IPS DF 6.9 (cell line): ENCODE data around the gene PLA2R1.
A peak's percentile ranks its signal among the peaks of the same experiment; 100 is the strongest.
"Not testable (repeated sequence)": the region's sequence is repeated elsewhere in the genome, so short reads cannot be mapped to it uniquely, and the experiment has no call there.

ENCODE experiments used
- DNase-seq: peaks from one replicate; pipeline ENCODE4 v3.0.0-alpha.2; 2013; ENCODE audit warnings: low read depth, low spot score
- H3K27ac ChIP-seq: one replicate; pipeline ENCODE4 v1.5.1; 2013; ENCODE audit warnings: low read length, control low read depth
- H3K27me3 ChIP-seq: 2 replicates; pipeline ENCODE4 v1.6.1; 2013; ENCODE audit warnings: mild to moderate bottlenecking, low read length; ENCODE audit not compliant: control insufficient read depth, insufficient read depth
- H3K36me3 ChIP-seq: 2 replicates; pipeline ENCODE4 v1.6.1; 2013; ENCODE audit warnings: low read length; ENCODE audit not compliant: control insufficient read depth, insufficient read depth
- H3K4me1 ChIP-seq: 2 replicates; pipeline ENCODE4 v1.6.1; 2013; ENCODE audit warnings: low read length; ENCODE audit not compliant: control insufficient read depth, insufficient read depth
- H3K4me3 ChIP-seq: 2 replicates; pipeline ENCODE4 v1.5.1; 2013; ENCODE audit warnings: mild to moderate bottlenecking, low read length
- H3K9me3 ChIP-seq: 2 replicates; pipeline ENCODE4 v1.6.1; 2013; ENCODE audit warnings: low read length, inconsistent platforms; ENCODE audit not compliant: control insufficient read depth, insufficient read depth
- WGBS: extraction: QIAGEN DNeasy Blood & Tissue Kit; methylation state at CpG from one replicate; pipeline ENCODE4 v1.1.7; 2013; ENCODE audit warnings: mixed read lengths, missing lambda C conversion rate; ENCODE audit not compliant: insufficient read length, insufficient coverage; 5-methylcytosine and 5-hydroxymethylcytosine counted together

The PLA2R1 gene

DNA sequence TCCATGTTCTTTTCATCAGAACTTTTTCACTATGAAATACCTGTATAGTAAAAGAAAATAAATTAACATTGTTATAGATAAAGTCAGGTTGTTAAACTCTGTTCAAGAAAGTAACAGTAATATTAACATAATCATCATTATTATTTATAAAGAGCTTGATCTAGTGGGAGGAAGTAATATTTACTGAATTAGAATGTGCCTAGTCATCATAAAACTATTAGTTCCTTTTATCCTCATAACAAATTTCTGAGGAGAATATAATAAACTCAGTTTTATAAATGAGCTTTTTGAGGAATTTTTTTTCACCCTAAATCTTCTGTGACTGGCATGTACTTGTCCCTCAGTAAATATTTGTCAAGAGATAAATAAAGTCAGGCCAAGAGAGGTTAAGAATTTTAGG, 78.4 kb downstream of the PLA2R1 start:
- no peak overlapping the region for H3K27ac ChIP-seq
- no peaks in the 10 kb centered on the region for H3K27me3 ChIP-seq
- no peak for DNase-seq
- no peaks in the 10 kb centered on the region for H3K36me3 ChIP-seq
- no peaks in the 10 kb centered on the region for H3K9me3 ChIP-seq
- H3K4me3 ChIP-seq = no peak overlapping the region
- H3K4me1 ChIP-seq = no peaks in the 10 kb centered on the region

DNA sequence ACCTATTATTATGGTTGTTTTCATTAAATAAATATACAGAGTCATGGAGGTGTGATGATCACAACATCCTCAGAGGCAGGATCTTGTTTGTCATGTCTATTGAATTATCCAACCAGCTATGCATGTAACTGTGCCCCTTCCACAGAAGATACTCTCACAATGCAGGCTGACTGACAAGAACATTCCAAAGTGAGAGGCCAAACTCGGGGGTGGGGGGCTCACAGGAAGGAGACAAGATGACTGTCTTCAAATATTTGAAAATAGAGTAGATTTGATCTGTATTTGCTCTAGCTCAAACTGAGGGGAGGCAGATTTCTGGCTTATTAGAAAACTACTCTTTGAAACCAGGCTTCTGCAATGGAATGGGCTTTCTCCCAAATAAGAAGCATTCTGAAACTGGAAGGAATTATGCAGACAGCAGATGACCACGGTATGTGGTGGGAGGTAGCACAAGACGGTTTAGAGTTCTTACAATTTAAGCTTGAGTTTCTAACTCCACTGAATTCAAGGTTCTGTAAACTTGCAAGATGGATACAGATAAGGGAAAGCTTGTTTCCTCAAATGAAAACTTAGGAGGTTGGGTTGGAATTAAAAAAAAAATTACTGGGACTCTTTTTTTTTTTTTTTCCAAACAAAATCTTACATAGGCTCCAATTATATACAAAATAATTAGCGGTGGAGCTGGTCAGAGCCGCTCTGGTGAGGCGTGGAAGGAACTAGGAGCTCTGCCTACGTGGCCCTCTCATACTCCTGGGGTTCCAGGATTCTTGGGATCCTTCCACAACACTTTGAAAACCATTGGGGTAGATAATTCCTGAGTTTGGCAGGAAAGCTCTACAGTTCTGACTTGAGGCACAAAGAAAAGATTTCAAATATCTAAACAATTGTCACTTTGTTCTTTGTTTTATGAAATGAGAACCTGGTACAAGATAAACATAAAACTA, 79.3 kb downstream of the PLA2R1 start:
- no peaks in the 10 kb centered on the region for H3K9me3 ChIP-seq
- no peaks in the 10 kb centered on the region for H3K4me1 ChIP-seq
- no peak overlapping the region for H3K4me3 ChIP-seq
- no peak for DNase-seq
- no peaks in the 10 kb centered on the region for H3K36me3 ChIP-seq
- no peak overlapping the region for H3K27ac ChIP-seq
- no peaks in the 10 kb centered on the region for H3K27me3 ChIP-seq
- WGBS = no CpG with 5 or more reads among the region's 7 CpGs

DNA sequence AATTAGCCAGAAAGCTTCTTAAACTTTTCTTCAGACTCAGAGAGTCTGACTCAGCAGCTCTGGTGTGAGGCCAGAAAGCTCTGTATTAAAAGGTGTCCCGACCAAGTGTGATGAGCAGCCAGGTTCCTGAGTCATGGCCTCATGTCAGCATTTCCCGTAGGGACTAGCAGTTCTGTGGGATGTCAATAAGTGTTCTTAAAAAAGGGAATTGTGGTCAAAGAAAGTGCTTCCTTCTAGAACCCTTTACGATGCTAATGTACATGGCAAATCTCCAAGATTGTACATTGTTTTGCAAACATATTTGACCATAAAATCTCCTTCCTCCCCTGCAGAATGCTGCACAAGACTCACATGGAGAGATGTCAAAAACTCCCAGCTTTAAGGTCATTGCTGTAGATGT, 80.1 kb downstream of the PLA2R1 start:
- DNase-seq = no peak
- Histone ChIP-seq H3K4me3 (no peak overlapping the region), H3K27me3 (no peaks in the 10 kb centered on the region), H3K36me3 (no peaks in the 10 kb centered on the region), H3K27ac (no peak overlapping the region), H3K9me3 (no peaks in the 10 kb centered on the region), H3K4me1 (no peaks in the 10 kb centered on the region)
- no CpG with 5 or more reads among the region's 3 CpGs for WGBS

DNA sequence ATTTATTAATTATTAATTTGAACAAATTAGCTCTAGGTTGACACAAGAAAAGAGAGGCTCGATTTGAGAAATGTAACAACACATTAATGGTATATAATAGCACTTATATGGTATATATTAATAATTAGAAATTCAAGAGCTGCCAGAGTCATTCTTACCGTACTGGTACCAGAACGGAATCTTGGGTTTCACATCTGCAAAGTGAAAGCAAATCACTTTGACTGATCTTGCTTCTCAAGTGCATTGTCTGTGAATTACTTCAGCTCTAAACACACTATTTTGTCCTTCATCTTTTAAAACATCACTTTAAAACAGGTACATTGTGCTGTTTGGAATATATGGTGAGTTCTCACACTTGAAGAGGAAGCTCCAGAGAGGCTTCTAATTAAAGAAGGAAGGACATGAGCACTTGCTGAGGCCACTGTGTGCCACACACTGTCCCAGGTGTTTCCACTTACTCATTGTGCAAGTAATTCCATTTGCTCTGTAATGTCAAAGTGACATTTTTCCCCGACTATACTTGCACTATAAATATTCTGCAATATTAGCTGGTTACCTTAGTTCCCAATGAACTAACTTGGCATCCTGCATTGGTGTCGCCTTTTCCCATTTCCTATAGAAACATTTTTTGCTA, 85.8 kb downstream of the PLA2R1 start:
- H3K4me3 ChIP-seq = no peak overlapping the region
- no peaks in the 10 kb centered on the region for H3K4me1 ChIP-seq
- H3K9me3 ChIP-seq = no peaks in the 10 kb centered on the region
- H3K36me3 ChIP-seq = no peaks in the 10 kb centered on the region
- no peaks in the 10 kb centered on the region for H3K27me3 ChIP-seq
- no peak for DNase-seq
- WGBS = no CpG with 5 or more reads among the region's 5 CpGs
- H3K27ac ChIP-seq = no peak overlapping the region

DNA sequence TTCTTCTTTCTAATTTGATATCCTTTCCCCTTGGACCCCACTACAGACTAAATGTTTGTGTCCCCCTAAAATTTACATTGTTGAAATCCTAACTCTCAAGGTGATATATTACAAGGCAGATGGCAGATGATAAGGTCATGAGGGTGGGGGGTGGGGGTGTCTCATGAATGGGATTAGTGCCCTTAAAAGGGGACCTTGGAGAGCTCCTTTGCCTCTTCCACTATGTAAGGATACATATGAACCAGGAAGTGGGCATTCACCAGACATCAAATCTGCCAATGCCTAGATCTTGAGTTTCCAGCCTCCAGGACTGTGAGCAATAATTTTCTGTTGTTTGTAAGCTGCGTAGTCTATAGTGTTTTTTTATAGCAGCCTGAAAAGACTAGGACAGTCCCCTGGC, 89.1 kb downstream of the PLA2R1 start:
- Histone ChIP-seq H3K36me3 (no peaks in the 10 kb centered on the region), H3K27ac (no peak overlapping the region), H3K4me3 (no peak overlapping the region), H3K9me3 (no peaks in the 10 kb centered on the region), H3K4me1 (no peaks in the 10 kb centered on the region), H3K27me3 (no peaks in the 10 kb centered on the region)
- DNase-seq = no peak
- no CpG with 5 or more reads among the region's 1 CpG for WGBS

DNA sequence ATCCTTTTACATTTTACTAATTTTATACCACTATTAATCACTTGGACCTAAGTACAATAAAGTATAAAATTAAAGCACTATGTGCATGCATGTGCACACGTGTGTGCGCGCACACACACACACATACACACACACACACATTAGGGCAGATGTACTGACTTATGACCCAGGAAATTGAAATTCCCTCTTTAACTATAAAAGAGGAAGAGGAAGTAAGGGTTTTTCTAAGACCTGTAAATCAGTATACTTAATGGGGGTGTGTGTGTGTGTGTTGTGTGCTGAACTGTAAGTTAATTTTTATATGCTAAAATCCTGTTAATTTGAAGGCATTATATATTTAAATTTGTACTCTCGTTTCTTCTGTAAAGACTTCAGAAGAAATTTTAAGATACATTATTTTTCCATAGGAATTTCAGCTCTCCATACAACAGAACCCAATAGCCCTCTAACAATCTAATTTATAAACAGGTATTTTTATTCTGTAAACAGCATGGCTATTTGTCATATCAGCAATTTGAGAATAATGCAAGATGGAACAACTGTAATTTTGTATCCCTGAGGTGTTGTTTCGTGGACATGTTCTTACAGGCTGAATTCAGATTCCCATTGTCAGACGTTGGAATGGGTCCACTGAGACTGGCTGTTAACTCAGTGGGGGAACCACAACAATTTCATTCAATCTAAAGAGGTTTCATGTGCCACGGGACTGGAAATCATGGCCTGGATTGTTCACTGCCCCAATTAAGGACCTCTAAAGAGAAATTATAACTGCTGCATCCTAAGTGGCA, 90.9 kb downstream of the PLA2R1 start:
- no peaks in the 10 kb centered on the region for H3K9me3 ChIP-seq
- no peak overlapping the region for H3K4me3 ChIP-seq
- no peaks in the 10 kb centered on the region for H3K27me3 ChIP-seq
- H3K27ac ChIP-seq = no peak overlapping the region
- no peaks in the 10 kb centered on the region for H3K36me3 ChIP-seq
- no CpG with 5 or more reads among the region's 7 CpGs for WGBS
- no peak for DNase-seq
- no peaks in the 10 kb centered on the region for H3K4me1 ChIP-seq

DNA sequence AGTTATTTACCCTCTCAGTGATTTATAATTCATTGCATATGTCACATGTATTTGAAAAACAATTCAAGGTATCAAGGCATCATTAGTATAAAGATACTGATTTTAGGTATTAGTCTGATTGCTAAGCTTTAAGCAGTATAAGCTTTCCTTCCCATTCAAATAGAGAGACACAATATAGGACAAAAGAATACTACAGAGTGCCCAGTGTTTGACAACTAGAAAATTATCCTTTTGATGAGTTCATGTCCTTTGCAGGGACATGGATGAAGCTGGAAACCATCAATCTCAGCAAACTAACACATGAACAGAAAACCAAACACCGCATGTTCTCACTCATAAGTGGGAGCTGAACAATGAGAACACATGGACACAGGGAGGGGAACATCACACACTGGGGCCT, 91.9 kb downstream of the PLA2R1 start:
- H3K9me3 ChIP-seq, H3K4me1 ChIP-seq, H3K36me3 ChIP-seq, H3K27me3 ChIP-seq, DNase-seq, H3K27ac ChIP-seq, H3K4me3 ChIP-seq: not testable (repeated sequence)
- WGBS = no CpG with 5 or more reads among the region's 1 CpG

DNA sequence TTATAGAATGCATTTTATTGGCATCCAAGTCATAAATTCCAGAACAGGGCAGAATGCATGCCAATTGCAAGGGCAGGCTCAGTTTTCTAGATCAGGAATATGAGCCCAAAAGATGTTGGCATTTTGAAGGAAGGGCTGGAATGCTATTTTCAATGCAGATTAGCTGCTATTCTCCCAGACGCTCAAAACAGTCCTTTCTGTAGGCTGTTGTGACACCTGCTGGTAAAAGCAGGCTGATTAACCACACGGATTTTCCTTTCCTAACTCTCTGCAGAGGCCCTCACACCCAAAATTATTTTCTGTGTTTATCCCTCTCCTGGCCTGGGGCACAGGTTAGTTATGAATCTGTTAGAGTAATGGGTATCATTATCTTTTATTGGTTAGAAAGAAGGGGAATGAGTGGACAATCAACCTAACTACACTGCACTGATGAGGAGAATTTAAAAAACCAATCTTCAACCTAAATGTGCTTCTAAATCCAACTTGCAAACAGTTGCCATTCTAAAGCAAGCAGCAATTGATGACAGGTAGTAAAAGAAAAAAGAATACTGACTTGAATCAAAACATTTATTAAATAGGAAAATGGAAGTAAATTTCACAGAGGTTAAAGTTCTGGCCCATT, 94.0 kb downstream of the PLA2R1 start:
- no CpG with 5 or more reads among the region's 2 CpGs for whole genome bisulfite sequencing
- DNase-seq = peak; percentile 16

DNA sequence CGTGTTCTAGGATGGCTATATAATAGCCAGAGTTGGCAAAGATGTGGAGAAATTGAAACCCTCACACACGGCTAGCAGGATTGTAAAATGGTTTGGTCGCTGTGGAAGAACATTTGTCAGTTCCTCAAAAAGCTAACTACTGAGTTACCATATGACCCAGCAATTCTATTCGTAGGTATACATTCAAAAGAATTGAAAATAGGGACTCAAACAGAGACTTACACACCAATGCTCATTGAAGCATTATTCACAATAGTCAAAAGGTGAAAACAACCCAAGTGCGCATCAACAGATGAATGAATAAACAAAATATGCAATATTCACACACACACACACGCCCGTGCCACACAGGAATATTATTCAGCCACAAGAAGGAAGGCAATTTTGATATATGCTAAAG, 98.7 kb downstream of the PLA2R1 start:
- Histone ChIP-seq H3K36me3 (no peaks in the 10 kb centered on the region), H3K27ac (no peak overlapping the region), H3K4me3 (no peak overlapping the region), H3K27me3 (no peaks in the 10 kb centered on the region), H3K9me3 (no peaks in the 10 kb centered on the region), H3K4me1 (no peaks in the 10 kb centered on the region)
- WGBS = no CpG with 5 or more reads among the region's 7 CpGs
- DNase-seq = no peak

More for the DNA sequence above, 94.0 kb downstream of the PLA2R1 start:
- Histone ChIP-seq H3K27me3 (no peaks in the 10 kb centered on the region), H3K9me3 (no peaks in the 10 kb centered on the region), H3K36me3 (no peaks in the 10 kb centered on the region), H3K4me3 (no peak overlapping the region), H3K4me1 (no peaks in the 10 kb centered on the region), H3K27ac (no peak overlapping the region)

DNA sequence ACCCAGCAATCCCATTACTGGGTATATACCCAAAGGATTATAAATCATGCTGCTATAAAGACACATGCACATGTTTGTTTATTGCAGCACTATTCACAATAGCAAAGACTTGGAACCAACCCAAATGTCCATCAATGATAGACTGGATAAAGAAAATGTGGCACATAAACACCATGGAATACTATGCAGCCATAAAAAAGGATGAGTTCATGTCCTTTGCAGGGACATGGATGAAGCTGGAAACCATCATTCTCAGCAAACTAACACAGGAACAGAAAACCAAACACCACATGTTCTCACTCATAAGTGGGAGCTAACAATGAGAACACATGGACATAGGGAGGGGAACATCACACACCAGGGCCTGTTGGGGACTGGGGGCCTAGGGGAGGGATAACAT, 99.9 kb downstream of the PLA2R1 start:
- not testable (repeated sequence) for H3K27ac ChIP-seq, H3K9me3 ChIP-seq, H3K27me3 ChIP-seq, DNase-seq, H3K4me1 ChIP-seq, H3K36me3 ChIP-seq, H3K4me3 ChIP-seq
